ENCODE measurements around the gene OPRM1. TPM values are rescaled to one million over a fixed set of nuclear protein-coding genes. Genes with fewer than 3 reads are reported as not detected.

Gene OPRM1
- total RNA-seq, 4 donors from 2014 or later = not detected

DNA sequence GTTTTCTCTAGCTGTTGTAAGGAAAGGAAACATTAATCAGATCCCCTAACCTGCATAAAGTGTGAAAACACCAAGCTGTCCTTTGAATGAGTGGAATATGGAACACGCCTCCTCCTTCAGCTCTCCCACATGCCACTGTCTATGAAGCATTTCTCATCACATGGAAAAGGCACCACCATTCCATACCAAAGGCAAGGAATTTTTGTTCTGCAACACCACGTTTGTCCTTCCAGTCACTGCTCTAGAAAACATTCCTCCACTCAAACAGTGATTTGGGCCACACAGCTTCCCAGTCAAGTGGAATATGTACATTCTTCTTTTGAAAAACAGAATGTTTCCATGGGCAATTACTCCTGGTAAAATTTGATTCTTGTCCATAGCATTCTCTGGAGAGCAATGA, 120.1 kb downstream of the OPRM1 start:
- Histone ChIP-seq H3K4me1 (peaks cover 7% of the 10 kb centered on the region), H3K36me3 (no peaks in the 10 kb centered on the region), H3K27me3 (no peaks in the 10 kb centered on the region), H3K9me3 (no peaks in the 10 kb centered on the region), H3K27ac (no peak overlapping the region), H3K4me3 (no peak overlapping the region)
- DNase-seq (ENCODE audit: low spot score in 2 of 2) = no peak
- TF ChIP-seq EP300 (IDR thresholded peaks at IDR 0.05) (no peak), POLR2AphosphoS5 (IDR thresholded peaks at IDR 0.05) (no peak), POLR2A (IDR thresholded peaks at IDR 0.05) (no peak)
- TF ChIP-seq, protein P1, sequence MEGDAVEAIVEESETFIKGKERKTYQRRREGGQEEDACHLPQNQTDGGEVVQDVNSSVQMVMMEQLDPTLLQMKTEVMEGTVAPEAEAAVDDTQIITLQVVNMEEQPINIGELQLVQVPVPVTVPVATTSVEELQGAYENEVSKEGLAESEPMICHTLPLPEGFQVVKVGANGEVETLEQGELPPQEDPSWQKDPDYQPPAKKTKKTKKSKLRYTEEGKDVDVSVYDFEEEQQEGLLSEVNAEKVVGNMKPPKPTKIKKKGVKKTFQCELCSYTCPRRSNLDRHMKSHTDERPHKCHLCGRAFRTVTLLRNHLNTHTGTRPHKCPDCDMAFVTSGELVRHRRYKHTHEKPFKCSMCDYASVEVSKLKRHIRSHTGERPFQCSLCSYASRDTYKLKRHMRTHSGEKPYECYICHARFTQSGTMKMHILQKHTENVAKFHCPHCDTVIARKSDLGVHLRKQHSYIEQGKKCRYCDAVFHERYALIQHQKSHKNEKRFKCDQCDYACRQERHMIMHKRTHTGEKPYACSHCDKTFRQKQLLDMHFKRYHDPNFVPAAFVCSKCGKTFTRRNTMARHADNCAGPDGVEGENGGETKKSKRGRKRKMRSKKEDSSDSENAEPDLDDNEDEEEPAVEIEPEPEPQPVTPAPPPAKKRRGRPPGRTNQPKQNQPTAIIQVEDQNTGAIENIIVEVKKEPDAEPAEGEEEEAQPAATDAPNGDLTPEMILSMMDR (IDR thresholded peaks at IDR 0.05) = no peak
- 83% methylated on average over 2 of the region's 2 CpGs for WGBS

DNA sequence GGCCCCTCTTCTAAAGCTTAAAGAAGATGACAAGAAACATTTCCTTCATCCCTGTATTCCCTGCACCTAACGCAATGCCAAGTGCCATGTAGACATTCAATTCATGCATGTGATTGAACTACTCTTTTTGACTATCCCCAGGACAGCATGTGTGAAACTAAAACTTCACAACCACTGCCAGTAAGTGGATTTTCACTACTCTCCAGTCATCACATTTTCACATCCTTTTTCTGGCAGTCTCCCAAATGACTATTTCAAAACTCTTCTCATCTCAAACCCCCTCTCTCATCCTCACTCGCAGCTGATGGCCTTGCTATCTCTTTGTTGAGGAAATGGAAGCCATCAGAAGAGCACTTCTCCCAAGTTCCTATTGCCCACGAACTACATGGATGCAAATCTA, 122.6 kb downstream of the OPRM1 start:
- 79% methylated on average over 3 of the region's 3 CpGs for WGBS
- no peak overlapping the region for H3K27ac ChIP-seq
- no peaks in the 10 kb centered on the region for H3K36me3 ChIP-seq
- H3K4me3 ChIP-seq = no peak overlapping the region
- H3K27me3 ChIP-seq = no peaks in the 10 kb centered on the region
- TF ChIP-seq POLR2A (IDR thresholded peaks at IDR 0.05) (no peak), POLR2AphosphoS5 (IDR thresholded peaks at IDR 0.05) (no peak), EP300 (IDR thresholded peaks at IDR 0.05) (no peak)
- TF ChIP-seq, protein P1 (IDR thresholded peaks at IDR 0.05) = no peak
- H3K4me1 ChIP-seq = peaks cover 6% of the 10 kb centered on the region
- no peaks in the 10 kb centered on the region for H3K9me3 ChIP-seq
- no peak for DNase-seq (ENCODE audit: low spot score in 2 of 2)

- Histone ChIP-seq H3K4me3 (no peak overlapping the region), H3K4me1 (peaks cover 6% of the 10 kb centered on the region), H3K27ac (no peak overlapping the region), H3K36me3 (no peaks in the 10 kb centered on the region), H3K27me3 (no peaks in the 10 kb centered on the region), H3K9me3 (no peaks in the 10 kb centered on the region)
- no peak for TF ChIP-seq POLR2AphosphoS5 (IDR thresholded peaks at IDR 0.05)
- no peak for TF ChIP-seq POLR2A (IDR thresholded peaks at IDR 0.05)
- TF ChIP-seq, protein P1 (IDR thresholded peaks at IDR 0.05) = no peak
- no peak for TF ChIP-seq EP300 (IDR thresholded peaks at IDR 0.05)
- DNase-seq (ENCODE audit: low spot score in 2 of 2) = no peak
- WGBS = 22% methylated on average over 5 of the region's 5 CpGs
Measured at GRCh38 chr6:154164397-154164796, 125.4 kb downstream of the OPRM1 start.

DNA sequence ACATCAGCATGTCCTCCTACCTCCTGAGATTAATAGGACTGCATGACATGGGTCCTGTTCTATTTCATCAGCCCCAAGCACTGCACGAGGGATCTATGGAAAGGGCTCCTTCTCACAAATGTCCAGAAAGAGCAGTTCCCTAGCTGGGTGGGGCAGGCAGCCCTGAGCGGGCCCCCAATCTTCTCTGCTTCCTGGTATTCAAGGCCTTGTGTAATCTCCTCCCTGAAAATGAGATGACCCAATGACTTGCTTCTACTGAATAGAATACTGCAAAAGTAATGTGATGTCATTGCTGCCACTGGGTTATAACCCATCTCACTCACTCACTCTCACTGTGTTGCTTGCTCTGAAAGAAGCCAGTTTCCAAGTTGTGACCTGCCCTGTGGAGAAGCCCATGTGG, 126.4 kb downstream of the OPRM1 start:
- no peak overlapping the region for H3K27ac ChIP-seq
- H3K36me3 ChIP-seq = no peaks in the 10 kb centered on the region
- WGBS = 72% methylated on average over 2 of the region's 2 CpGs
- DNase-seq (ENCODE audit: low spot score in 2 of 2) = no peak
- no peaks in the 10 kb centered on the region for H3K27me3 ChIP-seq
- no peak overlapping the region for H3K4me3 ChIP-seq
- peaks cover 6% of the 10 kb centered on the region for H3K4me1 ChIP-seq
- H3K9me3 ChIP-seq = no peaks in the 10 kb centered on the region
- TF ChIP-seq POLR2AphosphoS5 (IDR thresholded peaks at IDR 0.05) = no peak
- TF ChIP-seq, protein P1 (IDR thresholded peaks at IDR 0.05) = no peak
- no peak for TF ChIP-seq POLR2A (IDR thresholded peaks at IDR 0.05)
- TF ChIP-seq EP300 (IDR thresholded peaks at IDR 0.05) = no peak

GRCh38 chr6:154166140-154166539, 127.1 kb downstream of the OPRM1 start:
- Histone ChIP-seq H3K27ac (no peak overlapping the region), H3K4me1 (peaks cover 6% of the 10 kb centered on the region), H3K4me3 (no peak overlapping the region), H3K9me3 (no peaks in the 10 kb centered on the region), H3K27me3 (no peaks in the 10 kb centered on the region), H3K36me3 (no peaks in the 10 kb centered on the region)
- WGBS = 92% methylated on average over 9 of the region's 9 CpGs
- TF ChIP-seq POLR2A (IDR thresholded peaks at IDR 0.05) (no peak), POLR2AphosphoS5 (IDR thresholded peaks at IDR 0.05) (no peak), EP300 (IDR thresholded peaks at IDR 0.05) (no peak)
- TF ChIP-seq, protein P1 (IDR thresholded peaks at IDR 0.05) = no peak
- DNase-seq (ENCODE audit: low spot score in 2 of 2) = no peak
